HepG2 (cell line): ENCODE measurements around the gene MAMLD1. TPM values are rescaled to one million over a fixed set of nuclear protein-coding genes. Genes with fewer than 3 reads are reported as not detected.

ENCODE experiments used
- ATAC-seq: fragments of 200-7000 bp; cut with Tn5 transposase; 3 replicates; pipeline ENCODE4 v1.9.1; 2020; ENCODE audit warnings: mild to moderate bottlenecking, moderate library complexity
- BruUV-seq: library from RNA; stranded (reverse); fragments of 400-500 nt; replicated peaks from 2 replicates; lab custom pipeline; 2021; lab: Mats Ljungman, UMichigan
- CTCF ChIA-PET: fragments of 300-600 bp; formaldehyde crosslinking; extraction: SDS; loops from one replicate; lab custom pipeline; 2021; ENCODE audit warnings: low total read pairs, inconsistent platforms, low intra/inter-chr PET ratio; lab: Yijun Ruan, JAX
- POLR2A ChIA-PET: fragments of 350-600 bp; sonication (Branson Sonifier 250); formaldehyde crosslinking; loops from one replicate; lab custom pipeline; 2020; ENCODE audit warnings: antibody characterized with exemption, inconsistent platforms; lab: Yijun Ruan, JAX
- DNase-seq: peaks from one replicate; pipeline ENCODE4 v3.0.0-alpha.2; 2015; ENCODE audit warnings: low spot score
- FAIRE-seq: peaks from 3 replicates; lab custom pipeline; 2011; peaks lifted over from hg19 to GRCh38; lab: Jason Lieb, UNC
- H2AFZ ChIP-seq: one replicate; pipeline ENCODE4 v1.6.1; 2011; ENCODE audit warnings: low read length, inconsistent platforms
- H3K27ac ChIP-seq: fragments of 300-600 bp; 3 replicates; pipeline ENCODE4 v1.8.0; 2011; ENCODE audit warnings: mixed run types, mild to moderate bottlenecking, mixed read lengths, low read length, inconsistent platforms; ENCODE audit not compliant: insufficient read depth; ENCODE audit errors: extremely low read length
- H3K27me3 ChIP-seq, 2 experiments: fragments of 200-600 bp in 1 of 2; 2 replicates in 1 of 2; 3 replicates in 1 of 2; pipeline versions ENCODE4 v1.6.0 to v1.8.0; 2011; ENCODE audit warnings: low read length in 2 of 2, mild to moderate bottlenecking in 2 of 2, moderate library complexity in 2 of 2, inconsistent platforms in 1 of 2; ENCODE audit not compliant: insufficient read depth in 2 of 2, control insufficient read depth in 1 of 2
- H3K36me3 ChIP-seq, 2 experiments: fragments of 200-600 bp in 1 of 2; replicated peaks in 1 of 2; 2 replicates in 1 of 2; 3 replicates in 1 of 2; pipeline versions ENCODE4 v1.5.1 to v1.8.0; 2011; ENCODE audit warnings: low read length in 2 of 2, inconsistent platforms in 1 of 2; ENCODE audit not compliant: insufficient read depth in 2 of 2, control insufficient read depth in 1 of 2
- H3K4me1 ChIP-seq: 2 replicates; pipeline ENCODE4 v1.5.1; 2012; ENCODE audit warnings: low read length, inconsistent platforms; ENCODE audit not compliant: insufficient read depth
- H3K4me2 ChIP-seq: 2 replicates; pipeline ENCODE4 v1.6.0; 2011; ENCODE audit warnings: low read depth, low read length, inconsistent platforms
- H3K4me3 ChIP-seq, 3 experiments: fragments of 200-600 bp in 1 of 3; sonication (generic), shearing (Covaris generic) in 1 of 3; replicated peaks in 1 of 3; 2 replicates each; pipeline ENCODE4 v1.5.1; 2011 to 2016; ENCODE audit warnings: low read length in 3 of 3, inconsistent platforms in 2 of 3, low read depth in 2 of 3, mild to moderate bottlenecking in 2 of 3, control low read depth in 1 of 3, mixed read lengths in 1 of 3; ENCODE audit not compliant: insufficient read depth in 1 of 3
- H3K79me2 ChIP-seq: one replicate; pipeline ENCODE4 v1.6.1; 2011; ENCODE audit warnings: low read length, inconsistent platforms; ENCODE audit not compliant: insufficient read depth
- H3K9ac ChIP-seq: 2 replicates; pipeline ENCODE4 v1.6.0; 2011; ENCODE audit warnings: mild to moderate bottlenecking, low read depth, low read length, inconsistent platforms; ENCODE audit not compliant: insufficient read depth
- H3K9me3 ChIP-seq: 2 replicates; pipeline ENCODE4 v1.5.1; 2012; ENCODE audit warnings: mild to moderate bottlenecking, low read length
- H4K20me1 ChIP-seq: 2 replicates; pipeline ENCODE4 v1.6.0; 2011; ENCODE audit warnings: inconsistent platforms, mild to moderate bottlenecking, low read length, moderate library complexity; ENCODE audit not compliant: insufficient read depth
- ARID2 ChIP-seq: sonication (generic); formaldehyde crosslinking; IDR thresholded peaks from 2 replicates; pipeline ENCODE4 v1.8.1; 2022; ENCODE audit warnings: mild to moderate bottlenecking, missing genetic modification reagents, borderline replicate concordance
- ELK4 ChIP-seq: sonication (generic); formaldehyde crosslinking; IDR thresholded peaks from 2 replicates; pipeline ENCODE4 v1.9.0; 2021; ENCODE audit warnings: missing genetic modification reagents, borderline replicate concordance
- JDP2 ChIP-seq: sonication (generic); formaldehyde crosslinking; IDR thresholded peaks from 2 replicates; pipeline ENCODE4 v1.8.1; 2022; ENCODE audit warnings: missing genetic modification reagents, borderline replicate concordance
- KAT8 ChIP-seq: IDR thresholded peaks from 2 replicates; pipeline ENCODE4 v1.6.1; 2016; ENCODE audit warnings: missing genetic modification reagents, missing compliant biosample characterization
- NFRKB ChIP-seq: fragments of 450-650 bp; IDR thresholded peaks from 2 replicates; pipeline ENCODE4 v1.6.1; 2017
- REST ChIP-seq, 2 experiments: IDR thresholded peaks; 2 replicates each; pipeline ENCODE4 v1.6.1; 2011 to 2012; ENCODE audit warnings: low read length in 2 of 2, borderline replicate concordance in 1 of 2, low read depth in 1 of 2, mild to moderate bottlenecking in 1 of 2, moderate library complexity in 1 of 2
- ZNF333 ChIP-seq: sonication (generic); formaldehyde crosslinking; IDR thresholded peaks from 2 replicates; pipeline ENCODE4 v1.4.0; 2020; ENCODE audit warnings: mild to moderate bottlenecking, missing genetic modification reagents, borderline replicate concordance
- WGBS: methylation state at CpG from one replicate; pipeline ENCODE4 v1.1.6; 2017; ENCODE audit warnings: low lambda C conversion rate; 5-methylcytosine and 5-hydroxymethylcytosine counted together
- in situ Hi-C: cut with HindIII; loops from 2 replicates; pipeline ENCODE4 v1.10.0; 2017; ENCODE audit warnings: low pct_unique_long_range_greater_than_20kb; ENCODE audit not compliant: extremely low pct_ligation_motif_present
- intact Hi-C: fragments of 100-400 bp; cut with micrococcal nuclease; formaldehyde crosslinking; loops from one replicate; pipeline ENCODE4 v1.10.0; 2022; ENCODE audit not compliant: unreplicated experiment
- polyA plus RNA-seq, 8 experiments: library from polyadenylated mRNA; depleted of rRNA in 3 of 8; stranded (reverse) in 7 of 8; unstranded in 1 of 8; fragments of >200 nt; fragmentation: Illumina TruSeq in 4 of 8; extraction: Trizol in 4 of 8; gene quantifications; 2 replicates each; pipeline versions ENCODE4 v1.2.1 to v1.2.3, GENCODE V29; 2011 to 2016; ENCODE audit warnings: low read depth in 4 of 8, missing spikeins in 1 of 8, mixed read lengths in 1 of 8; ENCODE audit not compliant: insufficient read depth in 1 of 8
- total RNA-seq, 5 experiments: library from RNA; depleted of rRNA; stranded (reverse); fragments of >200 nt; fragmentation: Illumina TruSeq; extraction: Trizol; gene quantifications; 2 replicates each; pipeline ENCODE4 v1.2.3, GENCODE V29; 2016; ENCODE audit warnings: low read depth in 1 of 5
- TF ChIP-seq, protein P1 (sequence below): sonication (generic); formaldehyde crosslinking; IDR thresholded peaks from 2 replicates; pipeline ENCODE4 v1.5.0; 2020; ENCODE audit warnings: missing genetic modification reagents

Gene MAMLD1
- total and polyA plus RNA-seq, 2 of the 13 experiments (the other 11 are each of a cell fraction or from before 2014, with no cell fraction given), result not detected

DNA sequence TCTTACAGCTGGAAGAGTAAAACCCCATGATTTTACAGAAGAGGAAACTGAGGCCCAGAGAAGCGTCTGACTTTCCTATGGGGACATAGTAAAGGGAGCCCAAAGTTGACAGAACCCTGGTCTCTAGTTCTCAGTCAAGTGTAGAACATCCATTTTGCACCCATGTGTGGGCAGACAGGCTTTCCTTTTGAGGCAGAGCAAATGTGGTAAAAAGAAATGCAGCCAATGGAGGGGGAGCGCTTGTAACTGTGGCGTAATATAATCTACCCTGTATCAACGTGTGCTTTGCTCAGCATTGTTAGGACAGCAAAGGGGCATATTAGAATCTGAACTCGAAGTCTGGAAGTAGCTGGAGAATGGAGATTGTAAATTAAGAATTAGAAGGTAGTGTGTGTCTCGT is 8.8 kb downstream of the MAMLD1 start:
- no peak for FAIRE-seq
- in situ Hi-C loops, result loop anchor here (25.0 kb wide), 1 partner anchor 410 kb away; no protein-coding TSS in a partner anchor
- H3K4me3 ChIP-seq, result no peak overlapping the region
- intact Hi-C loops, result no loop called here
- H3K4me2 ChIP-seq, result no peak overlapping the region
- H3K9me3 ChIP-seq, result no peaks in the 10 kb centered on the region
- 27% methylated on average over 5 of the region's 6 CpGs for WGBS
- H3K36me3 ChIP-seq, result no peaks in the 10 kb centered on the region
- no peaks in the 10 kb centered on the region for H3K4me1 ChIP-seq
- no peak overlapping the region for H3K27ac ChIP-seq
- POLR2A ChIA-PET, result no interaction called here
- no peak for ATAC-seq
- DNase-seq, result no peak
- no peaks in the 10 kb centered on the region for H4K20me1 ChIP-seq
- peaks cover 0 to 1% of the 10 kb centered on the region in 2 experiments; a peak in 1 of 5 replicates for H3K27me3 ChIP-seq
- H2AFZ ChIP-seq, result no peak overlapping the region
- no peaks in the 10 kb centered on the region for H3K79me2 ChIP-seq
- BruUV-seq, result no TSS peak
- H3K9ac ChIP-seq, result no peak overlapping the region
- TF ChIP-seq NFRKB (no peak), REST (IDR thresholded peaks at IDR 0.05; ENCODE audit: borderline replicate concordance in 1 of 2, low read depth in 1 of 2, low read length in 2 of 2) (no peak), ARID2 (no peak), ZNF333 (no peak), KAT8 (CRISPR knock-in tag) (no peak), ELK4 (no peak), JDP2 (CRISPR knock-in tag) (no peak)
- TF ChIP-seq, protein P1, sequence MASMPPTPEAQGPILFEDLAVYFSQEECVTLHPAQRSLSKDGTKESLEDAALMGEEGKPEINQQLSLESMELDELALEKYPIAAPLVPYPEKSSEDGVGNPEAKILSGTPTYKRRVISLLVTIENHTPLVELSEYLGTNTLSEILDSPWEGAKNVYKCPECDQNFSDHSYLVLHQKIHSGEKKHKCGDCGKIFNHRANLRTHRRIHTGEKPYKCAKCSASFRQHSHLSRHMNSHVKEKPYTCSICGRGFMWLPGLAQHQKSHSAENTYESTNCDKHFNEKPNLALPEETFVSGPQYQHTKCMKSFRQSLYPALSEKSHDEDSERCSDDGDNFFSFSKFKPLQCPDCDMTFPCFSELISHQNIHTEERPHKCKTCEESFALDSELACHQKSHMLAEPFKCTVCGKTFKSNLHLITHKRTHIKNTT (CRISPR knock-in tag), result no peak
- CTCF ChIA-PET, result no interaction called here
